Left ventricle myocardium inferior (tissue), 1 donor: ENCODE measurements around the gene ANTXR2. TPM values are rescaled to one million over a fixed set of nuclear protein-coding genes. Genes with fewer than 3 reads are reported as not detected.
"Not testable (repeated sequence)": the region's sequence is repeated elsewhere in the genome, so short reads cannot be mapped to it uniquely, and the experiment has no call there.

ENCODE experiments used
- DNase-seq: peaks from one replicate; pipeline ENCODE4 v3.0.0-alpha.2; 2020
- H3K27ac ChIP-seq: fragments of 200-600 bp; replicated peaks from 2 replicates; pipeline ENCODE4 v1.8.0; 2021
- H3K27me3 ChIP-seq: fragments of 200-600 bp; 2 replicates; pipeline ENCODE4 v1.8.0; 2021; ENCODE audit warnings: low read depth
- H3K36me3 ChIP-seq: fragments of 200-600 bp; 2 replicates; pipeline ENCODE4 v1.8.0; 2021
- H3K4me1 ChIP-seq: fragments of 200-600 bp; 2 replicates; pipeline ENCODE4 v1.8.0; 2021
- H3K4me3 ChIP-seq: fragments of 200-600 bp; 2 replicates; pipeline ENCODE4 v1.8.0; 2021; ENCODE audit warnings: mild to moderate bottlenecking, moderate library complexity
- H3K9me3 ChIP-seq: fragments of 200-600 bp; replicated peaks from 2 replicates; pipeline ENCODE4 v1.8.0; 2021
- CTCF ChIP-seq: fragments of 200-600 bp; IDR thresholded peaks from 2 replicates; pipeline ENCODE4 v1.8.0; 2021; ENCODE audit warnings: antibody characterized with exemption, mild to moderate bottlenecking, borderline replicate concordance
- intact Hi-C: fragments of 100-400 bp; cut with micrococcal nuclease; formaldehyde crosslinking; loops from one replicate; pipeline ENCODE4 v1.11.0; 2022
- total RNA-seq: library from RNA; stranded (reverse); fragmentation: NEBNext Ultra II Directional; extraction: Animal tissue kit (Norgen Biotek cat#: 25700); gene quantifications from one replicate; pipeline ENCODE4 v1.2.1, GENCODE V29; 2021
- donor health status: DM: no; HTN: yes; CAD: no; lungs with severe emphysema.

Gene ANTXR2
- total RNA-seq, 1 donor from 2014 or later = 42.4 TPM

DNA sequence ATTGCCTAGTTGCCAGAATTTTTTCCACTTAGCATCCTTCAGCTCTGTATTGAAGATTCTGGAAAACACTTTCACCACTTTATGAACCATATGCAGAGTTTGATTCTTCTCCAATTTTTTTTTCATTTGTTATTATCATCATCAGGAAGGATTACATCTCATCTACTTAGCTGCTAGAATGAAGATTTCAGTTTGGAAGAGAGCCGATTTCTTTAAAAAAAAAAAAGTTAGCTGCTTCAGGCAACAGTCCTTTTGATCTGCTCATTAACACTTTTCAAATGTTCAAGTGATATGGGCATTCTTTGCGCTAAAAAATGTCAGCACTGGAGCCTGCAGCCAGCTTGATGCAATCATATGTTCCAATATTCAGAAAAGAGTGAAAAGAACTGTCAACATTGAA lies 76.2 kb downstream of the ANTXR2 start:
- intact Hi-C loops = no loop called here

GRCh38 chr4:79993476-79993875 lies 79.6 kb downstream of the ANTXR2 start:
- Histone ChIP-seq H3K4me1 (peaks cover 10% of the 10 kb centered on the region), H3K36me3 (no peaks in the 10 kb centered on the region), H3K4me3 (no peak overlapping the region), H3K27me3 (no peaks in the 10 kb centered on the region), H3K27ac (no peak overlapping the region), H3K9me3 (no peaks in the 10 kb centered on the region)
- no peak for DNase-seq
- intact Hi-C loops = no loop called here
- TF ChIP-seq CTCF = no peak

More for the DNA sequence above, 76.2 kb downstream of the ANTXR2 start:
- peaks cover 12% of the 10 kb centered on the region for H3K4me1 ChIP-seq
- no peaks in the 10 kb centered on the region for H3K36me3 ChIP-seq
- no peaks in the 10 kb centered on the region for H3K27me3 ChIP-seq
- no peak for TF ChIP-seq CTCF
- H3K27ac ChIP-seq = no peak overlapping the region
- no peaks in the 10 kb centered on the region for H3K9me3 ChIP-seq
- H3K4me3 ChIP-seq = no peak overlapping the region
- DNase-seq = no peak

DNA sequence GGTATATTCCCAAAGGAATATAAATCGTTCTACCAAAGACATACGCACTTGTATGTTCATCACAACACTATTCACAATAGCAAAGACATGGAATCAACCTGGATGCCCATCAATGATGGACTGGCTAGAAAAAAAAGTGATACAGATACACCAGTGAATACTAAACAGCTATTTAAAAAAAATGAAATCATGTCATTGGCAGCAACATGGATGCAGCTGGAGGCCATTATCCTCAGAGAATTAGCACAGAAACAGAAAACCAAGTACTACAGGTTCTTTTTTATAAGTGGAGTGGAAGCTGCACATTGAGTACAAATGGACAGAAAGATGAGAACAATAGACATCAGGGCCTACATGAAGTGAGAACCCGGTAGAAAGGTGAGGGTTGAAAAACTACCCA lies 81.4 kb downstream of the ANTXR2 start:
- no peak overlapping the region for H3K4me3 ChIP-seq
- no peaks in the 10 kb centered on the region for H3K36me3 ChIP-seq
- no peaks in the 10 kb centered on the region for H3K27me3 ChIP-seq
- H3K9me3 ChIP-seq = no peaks in the 10 kb centered on the region
- intact Hi-C loops = no loop called here
- H3K4me1 ChIP-seq = peaks cover 3% of the 10 kb centered on the region
- H3K27ac ChIP-seq = no peak overlapping the region
- DNase-seq = no peak
- no peak for TF ChIP-seq CTCF

- H3K36me3 ChIP-seq, H3K27me3 ChIP-seq, H3K9me3 ChIP-seq, intact Hi-C loops, H3K4me1 ChIP-seq, H3K4me3 ChIP-seq, H3K27ac ChIP-seq, DNase-seq: not testable (repeated sequence)
Measured at GRCh38 chr4:79991100-79991499, 81.9 kb downstream of the ANTXR2 start.

DNA sequence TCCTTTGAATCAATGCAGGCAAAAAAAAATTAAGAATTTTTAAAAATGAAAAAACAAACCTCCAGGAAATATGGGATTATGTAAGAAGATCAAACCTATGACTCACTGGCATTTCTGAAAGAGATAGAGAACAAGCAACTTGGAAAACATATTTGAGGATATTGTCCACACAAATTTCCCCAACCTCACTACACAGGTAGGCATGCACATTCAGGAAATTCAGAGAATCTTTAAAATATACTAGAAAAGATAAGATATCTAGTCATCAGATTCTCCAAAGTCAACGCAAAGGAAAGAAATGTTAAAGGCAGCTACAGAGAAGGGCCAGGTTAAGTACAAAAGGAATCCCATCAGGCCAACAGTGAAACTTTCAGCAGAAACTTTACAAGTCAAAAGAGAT lies 85.6 kb downstream of the ANTXR2 start:
- intact Hi-C loops = no loop called here
- Histone ChIP-seq H3K4me3 (no peak overlapping the region), H3K27ac (no peak overlapping the region), H3K4me1 (peaks cover 3% of the 10 kb centered on the region), H3K9me3 (no peaks in the 10 kb centered on the region), H3K36me3 (no peaks in the 10 kb centered on the region), H3K27me3 (no peaks in the 10 kb centered on the region)
- no peak for TF ChIP-seq CTCF
- DNase-seq = no peak

GRCh38 chr4:79983431-79983830 lies 89.6 kb downstream of the ANTXR2 start:
- H3K27me3 ChIP-seq = no peaks in the 10 kb centered on the region
- no peak for DNase-seq
- H3K27ac ChIP-seq = no peak overlapping the region
- no peak overlapping the region for H3K4me3 ChIP-seq
- no peaks in the 10 kb centered on the region for H3K9me3 ChIP-seq
- no peak for TF ChIP-seq CTCF
- H3K4me1 ChIP-seq = no peaks in the 10 kb centered on the region
- intact Hi-C loops = no loop called here
- no peaks in the 10 kb centered on the region for H3K36me3 ChIP-seq
